T-helper 2 cell treated with Interferon-gamma antibody and Interleukin-4, amounts not matched to agents 5 μg/mL and 100 μg/mL, for 36 hours (primary cell): ENCODE measurements around the gene ASXL3.

Experiments used
- DNase-seq: peaks from one replicate; pipeline ENCODE4 v3.0.0; 2021; ENCODE audit warnings: low spot score
- H3K27ac Mint-ChIP-seq: one replicate; pipeline ENCODE4 v1.8.0; 2021; ENCODE audit warnings: mild to moderate bottlenecking, mixed read lengths
- H3K27me3 Mint-ChIP-seq: one replicate; pipeline ENCODE4 v1.8.0; 2021; ENCODE audit warnings: low read depth, mixed read lengths
- H3K36me3 Mint-ChIP-seq: one replicate; pipeline ENCODE4 v1.8.0; 2021; ENCODE audit warnings: low read depth, mixed read lengths
- H3K4me1 Mint-ChIP-seq: one replicate; pipeline ENCODE4 v1.8.0; 2021; ENCODE audit warnings: low read depth, mixed read lengths
- H3K4me3 Mint-ChIP-seq: one replicate; pipeline ENCODE4 v1.8.0; 2022; ENCODE audit warnings: mild to moderate bottlenecking, moderate library complexity, mixed read lengths
- H3K9me3 Mint-ChIP-seq: one replicate; pipeline ENCODE4 v1.8.0; 2021; ENCODE audit warnings: mixed read lengths

ASXL3 gene

GRCh38 chr18:33577685-33578517, at the start of gene ASXL3:
Gene ASXL3, plus strand, starts transcription at chr18:33578219. Its CDS starts 413 bp downstream, at chr18:33578632.
- Mint-ChIP-seq H3K4me3 (peak within 1 kb of the TSS; percentile 77), H3K27me3 (peaks cover 12% of the 10 kb centered on the region), H3K4me1 (peaks cover 5% of the 10 kb centered on the region), H3K9me3 (no peaks in the 10 kb centered on the region), H3K36me3 (peaks cover 2% of the 10 kb centered on the region), H3K27ac (no peak within 1 kb of the TSS)
- no peak for DNase-seq

GRCh38 chr18:33532978-33533377, 45.0 kb upstream of the ASXL3 start:
- no peaks in the 10 kb centered on the region for H3K36me3 Mint-ChIP-seq
- H3K9me3 Mint-ChIP-seq: peaks cover 45% of the 10 kb centered on the region
- DNase-seq: no peak
- H3K27ac Mint-ChIP-seq: no peak overlapping the region
- no peaks in the 10 kb centered on the region for H3K4me1 Mint-ChIP-seq
- no peaks in the 10 kb centered on the region for H3K27me3 Mint-ChIP-seq
- no peak overlapping the region for H3K4me3 Mint-ChIP-seq

- no peaks in the 10 kb centered on the region for H3K36me3 Mint-ChIP-seq
- peaks cover 31% of the 10 kb centered on the region for H3K9me3 Mint-ChIP-seq
- no peaks in the 10 kb centered on the region for H3K4me1 Mint-ChIP-seq
- no peak for DNase-seq
- no peak overlapping the region for H3K4me3 Mint-ChIP-seq
- no peak overlapping the region for H3K27ac Mint-ChIP-seq
- no peaks in the 10 kb centered on the region for H3K27me3 Mint-ChIP-seq
Observed at GRCh38 chr18:33536904-33537303, 41.1 kb upstream of the ASXL3 start.

- H3K9me3 Mint-ChIP-seq: peaks cover 18% of the 10 kb centered on the region
- H3K27me3 Mint-ChIP-seq: no peaks in the 10 kb centered on the region
- DNase-seq: no peak
- H3K36me3 Mint-ChIP-seq: no peaks in the 10 kb centered on the region
- H3K4me3 Mint-ChIP-seq: no peak overlapping the region
- no peak overlapping the region for H3K27ac Mint-ChIP-seq
- H3K4me1 Mint-ChIP-seq: no peaks in the 10 kb centered on the region
Observed at GRCh38 chr18:33538418-33539042, 39.5 kb upstream of the ASXL3 start.

- Mint-ChIP-seq H3K4me1 (no peaks in the 10 kb centered on the region), H3K27me3 (no peaks in the 10 kb centered on the region), H3K27ac (no peak overlapping the region), H3K4me3 (no peak overlapping the region), H3K36me3 (no peaks in the 10 kb centered on the region), H3K9me3 (peaks cover 8% of the 10 kb centered on the region)
- no peak for DNase-seq
Observed at GRCh38 chr18:33540392-33540791, 37.6 kb upstream of the ASXL3 start.

- no peaks in the 10 kb centered on the region for H3K27me3 Mint-ChIP-seq
- no peak for DNase-seq
- H3K27ac Mint-ChIP-seq: no peak overlapping the region
- no peaks in the 10 kb centered on the region for H3K36me3 Mint-ChIP-seq
- no peak overlapping the region for H3K4me3 Mint-ChIP-seq
- peaks cover 8% of the 10 kb centered on the region for H3K9me3 Mint-ChIP-seq
- H3K4me1 Mint-ChIP-seq: no peaks in the 10 kb centered on the region
Observed at GRCh38 chr18:33541316-33541715, 36.7 kb upstream of the ASXL3 start.

- no peaks in the 10 kb centered on the region for H3K9me3 Mint-ChIP-seq
- H3K4me1 Mint-ChIP-seq: no peaks in the 10 kb centered on the region
- H3K27me3 Mint-ChIP-seq: no peaks in the 10 kb centered on the region
- DNase-seq: no peak
- H3K36me3 Mint-ChIP-seq: no peaks in the 10 kb centered on the region
- no peak overlapping the region for H3K4me3 Mint-ChIP-seq
- H3K27ac Mint-ChIP-seq: no peak overlapping the region
Observed at GRCh38 chr18:33556846-33557245, 21.2 kb upstream of the ASXL3 start.

- no peak overlapping the region for H3K27ac Mint-ChIP-seq
- no peaks in the 10 kb centered on the region for H3K4me1 Mint-ChIP-seq
- H3K27me3 Mint-ChIP-seq: no peaks in the 10 kb centered on the region
- DNase-seq: no peak
- H3K36me3 Mint-ChIP-seq: no peaks in the 10 kb centered on the region
- H3K9me3 Mint-ChIP-seq: no peaks in the 10 kb centered on the region
- no peak overlapping the region for H3K4me3 Mint-ChIP-seq
Observed at GRCh38 chr18:33557706-33558105, 20.3 kb upstream of the ASXL3 start.

- Mint-ChIP-seq H3K4me1 (no peaks in the 10 kb centered on the region), H3K27me3 (no peaks in the 10 kb centered on the region), H3K4me3 (no peak overlapping the region), H3K36me3 (no peaks in the 10 kb centered on the region), H3K9me3 (no peaks in the 10 kb centered on the region), H3K27ac (no peak overlapping the region)
- no peak for DNase-seq
Observed at GRCh38 chr18:33558529-33558928, 19.5 kb upstream of the ASXL3 start.

GRCh38 chr18:33560686-33561370, 17.2 kb upstream of the ASXL3 start:
- peaks cover 9% of the 10 kb centered on the region for H3K9me3 Mint-ChIP-seq
- no peak overlapping the region for H3K27ac Mint-ChIP-seq

GRCh38 chr18:33562741-33563140, 15.3 kb upstream of the ASXL3 start:
- H3K27ac Mint-ChIP-seq: no peak overlapping the region
- no peaks in the 10 kb centered on the region for H3K4me1 Mint-ChIP-seq
- H3K9me3 Mint-ChIP-seq: peaks cover 16% of the 10 kb centered on the region
- H3K36me3 Mint-ChIP-seq: no peaks in the 10 kb centered on the region
- H3K4me3 Mint-ChIP-seq: no peak overlapping the region
- DNase-seq: no peak
- H3K27me3 Mint-ChIP-seq: no peaks in the 10 kb centered on the region

More at GRCh38 chr18:33560686-33561370, 17.2 kb upstream of the ASXL3 start:
- Mint-ChIP-seq H3K4me1 (no peaks in the 10 kb centered on the region), H3K27me3 (no peaks in the 10 kb centered on the region), H3K4me3 (no peak overlapping the region), H3K36me3 (no peaks in the 10 kb centered on the region)
- no peak for DNase-seq

- peaks cover 17% of the 10 kb centered on the region for H3K9me3 Mint-ChIP-seq
- H3K4me3 Mint-ChIP-seq: no peak overlapping the region
- no peak for DNase-seq
- H3K36me3 Mint-ChIP-seq: no peaks in the 10 kb centered on the region
- no peaks in the 10 kb centered on the region for H3K4me1 Mint-ChIP-seq
- no peaks in the 10 kb centered on the region for H3K27me3 Mint-ChIP-seq
- no peak overlapping the region for H3K27ac Mint-ChIP-seq
Observed at GRCh38 chr18:33567705-33568104, 10.3 kb upstream of the ASXL3 start.

GRCh38 chr18:33571998-33572787, 5.8 kb upstream of the ASXL3 start:
- H3K9me3 Mint-ChIP-seq: peaks cover 7% of the 10 kb centered on the region
- DNase-seq: no peak
- no peaks in the 10 kb centered on the region for H3K27me3 Mint-ChIP-seq
- H3K4me3 Mint-ChIP-seq: no peak overlapping the region
- H3K36me3 Mint-ChIP-seq: no peaks in the 10 kb centered on the region
- no peaks in the 10 kb centered on the region for H3K4me1 Mint-ChIP-seq
- H3K27ac Mint-ChIP-seq: no peak overlapping the region
